Trophoblast cell (in vitro differentiated cells and primary cell): Measurements from ENCODE around the gene VWA8.
A peak's percentile ranks its signal among the peaks of the same experiment; 100 is the strongest.

Source experiments
- DNase-seq, 2 donors: peaks; one replicate each; pipeline ENCODE4 v3.0.0-alpha.2; 2016
- H2AFZ ChIP-seq: 2 replicates; pipeline ENCODE4 v1.6.1; 2013; ENCODE audit warnings: low read length, moderate library complexity, mild to moderate bottlenecking; ENCODE audit not compliant: insufficient read depth, poor library complexity
- H2AK5ac ChIP-seq: 2 replicates; pipeline ENCODE4 v1.6.1; 2013; ENCODE audit warnings: mild to moderate bottlenecking, low read length
- H2BK120ac ChIP-seq: 2 replicates; pipeline ENCODE4 v1.6.1; 2013; ENCODE audit warnings: low read length, mild to moderate bottlenecking, moderate library complexity; ENCODE audit not compliant: insufficient read depth, poor library complexity
- H2BK12ac ChIP-seq: 2 replicates; pipeline ENCODE4 v1.6.1; 2013; ENCODE audit warnings: mild to moderate bottlenecking, low read length, moderate library complexity
- H2BK5ac ChIP-seq: 2 replicates; pipeline ENCODE4 v1.6.1; 2013; ENCODE audit warnings: low read length, low read depth, moderate library complexity, mild to moderate bottlenecking; ENCODE audit not compliant: poor library complexity
- H3K14ac ChIP-seq: 2 replicates; pipeline ENCODE4 v1.6.1; 2013; ENCODE audit warnings: mild to moderate bottlenecking, low read length
- H3K18ac ChIP-seq: 2 replicates; pipeline ENCODE4 v1.6.1; 2013; ENCODE audit warnings: mild to moderate bottlenecking, low read length
- H3K23ac ChIP-seq: 2 replicates; pipeline ENCODE4 v1.6.1; 2013; ENCODE audit warnings: low read length
- H3K27ac ChIP-seq: 2 replicates; pipeline ENCODE4 v1.5.1; 2013; ENCODE audit warnings: low read depth, mild to moderate bottlenecking, inconsistent platforms, low read length, moderate library complexity
- H3K27me3 ChIP-seq: 2 replicates; pipeline ENCODE4 v1.6.1; 2013; ENCODE audit warnings: inconsistent platforms, mild to moderate bottlenecking, low read length, moderate library complexity; ENCODE audit not compliant: insufficient read depth
- H3K36me3 ChIP-seq, 2 experiments: 1 replicate in 1 of 2; 2 replicates in 1 of 2; pipeline ENCODE4 v1.6.1; 2013; ENCODE audit warnings: low read length in 2 of 2, mild to moderate bottlenecking in 2 of 2, moderate library complexity in 1 of 2; ENCODE audit not compliant: insufficient read depth in 2 of 2, control insufficient read depth in 1 of 2
- H3K4ac ChIP-seq: 2 replicates; pipeline ENCODE4 v1.6.1; 2013; ENCODE audit warnings: low read depth, mild to moderate bottlenecking, low read length, moderate library complexity
- H3K4me1 ChIP-seq, 2 experiments: 1 replicate in 1 of 2; 2 replicates in 1 of 2; pipeline ENCODE4 v1.6.1; 2013; ENCODE audit warnings: low read length in 2 of 2, mild to moderate bottlenecking in 2 of 2, moderate library complexity in 1 of 2; ENCODE audit not compliant: insufficient read depth in 2 of 2, control insufficient read depth in 1 of 2
- H3K4me2 ChIP-seq: 2 replicates; pipeline ENCODE4 v1.6.1; 2013; ENCODE audit warnings: inconsistent platforms, mild to moderate bottlenecking, low read length, moderate library complexity
- H3K4me3 ChIP-seq: 2 replicates; pipeline ENCODE4 v1.5.1; 2013; ENCODE audit warnings: mild to moderate bottlenecking, low read depth, low read length, inconsistent platforms
- H3K79me1 ChIP-seq: one replicate; pipeline ENCODE4 v1.6.1; 2013; ENCODE audit warnings: low read length
- H3K79me2 ChIP-seq: 2 replicates; pipeline ENCODE4 v1.6.1; 2013; ENCODE audit warnings: low read length, mild to moderate bottlenecking; ENCODE audit not compliant: control insufficient read depth, insufficient read depth, poor library complexity
- H3K9ac ChIP-seq: 2 replicates; pipeline ENCODE4 v1.6.1; 2013; ENCODE audit warnings: mild to moderate bottlenecking, low read length
- H3K9me3 ChIP-seq: 2 replicates; pipeline ENCODE4 v1.6.1; 2013; ENCODE audit warnings: low read depth, mild to moderate bottlenecking, control low read depth, inconsistent platforms, low read length; ENCODE audit not compliant: insufficient read depth
- H4K12ac ChIP-seq: 2 replicates; pipeline ENCODE4 v1.6.1; 2013; ENCODE audit warnings: low read depth, mild to moderate bottlenecking, low read length, moderate library complexity
- H4K8ac ChIP-seq: 2 replicates; pipeline ENCODE4 v1.6.1; 2013; ENCODE audit warnings: low read depth, mild to moderate bottlenecking, low read length, moderate library complexity
- H4K91ac ChIP-seq: one replicate; pipeline ENCODE4 v1.6.1; 2013; ENCODE audit warnings: low read depth, mild to moderate bottlenecking, low read length, moderate library complexity
- WGBS: extraction: QIAGEN DNeasy Blood & Tissue Kit; methylation state at CpG from one replicate; pipeline ENCODE4 v1.1.7; 2013; ENCODE audit warnings: missing lambda C conversion rate; ENCODE audit not compliant: insufficient read length, insufficient coverage; ENCODE audit errors: extremely low coverage; 5-methylcytosine and 5-hydroxymethylcytosine counted together

The VWA8 gene

DNA sequence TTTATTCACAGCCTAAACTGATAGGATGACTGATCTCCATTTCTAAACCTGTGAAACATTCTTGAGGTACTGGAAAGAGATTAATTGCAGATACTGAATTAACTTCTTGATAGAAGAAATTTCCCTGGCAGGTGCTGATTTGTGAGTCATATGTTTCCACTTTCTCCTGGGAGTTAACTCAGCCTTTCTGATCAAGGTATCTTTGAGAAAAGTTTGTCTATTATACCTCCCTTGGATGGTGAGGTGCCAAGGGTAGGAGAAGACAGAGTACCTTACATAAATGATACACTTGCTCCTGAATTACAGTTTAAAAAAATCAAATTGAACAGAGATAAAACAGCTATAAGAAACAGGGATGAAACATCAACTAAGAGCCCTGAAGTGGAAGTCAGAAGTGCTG is 380.6 kb downstream of the VWA8 start:
- Histone ChIP-seq H3K23ac (no peak overlapping the region), H3K4me3 (no peak overlapping the region), H4K91ac (no peak overlapping the region), H3K4ac (no peak overlapping the region), H3K4me2 (no peak overlapping the region), H3K9me3 (no peaks in the 10 kb centered on the region), H2AK5ac (no peak overlapping the region), H2BK5ac (no peak overlapping the region), H2BK120ac (no peak overlapping the region), H2BK12ac (no peak overlapping the region), H3K36me3 (no peaks in the 10 kb centered on the region), H4K12ac (no peak overlapping the region), H2AFZ (no peak overlapping the region), H3K14ac (no peak overlapping the region), H4K8ac (no peak overlapping the region), H3K79me1 (peaks cover 3% of the 10 kb centered on the region), H3K27ac (no peak overlapping the region), H3K27me3 (no peaks in the 10 kb centered on the region), H3K79me2 (no peaks in the 10 kb centered on the region), H3K4me1 (peaks cover 0 to 5% of the 10 kb centered on the region in 2 experiments), H3K18ac (no peak overlapping the region), H3K9ac (no peak overlapping the region)
- no peak for DNase-seq

DNA sequence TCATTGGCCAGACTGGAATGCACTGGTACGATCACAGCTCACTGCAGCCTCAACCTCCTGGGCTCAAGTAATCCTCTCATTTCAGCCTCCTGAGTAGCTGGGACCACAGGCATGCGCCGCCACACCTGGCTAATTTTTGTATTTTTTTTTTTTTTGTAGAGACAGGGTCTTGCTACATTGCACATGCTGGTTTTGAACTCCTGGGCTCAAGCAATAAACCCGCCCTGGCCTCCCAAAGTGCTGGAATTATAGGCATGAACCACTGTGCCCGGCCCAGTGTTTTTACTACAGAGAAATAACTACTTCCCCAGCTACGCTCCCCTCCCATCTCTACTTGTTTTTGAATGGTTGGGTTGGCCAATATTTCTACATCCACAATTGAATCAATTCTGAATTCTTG is 381.0 kb downstream of the VWA8 start:
- WGBS = no CpG with 5 or more reads among the region's 6 CpGs
- H3K14ac ChIP-seq = no peak overlapping the region
- H3K27ac ChIP-seq = no peak overlapping the region
- H3K23ac ChIP-seq = no peak overlapping the region
- no peak overlapping the region for H2BK5ac ChIP-seq
- DNase-seq = peak; percentile 66 to 78
- H4K12ac ChIP-seq = no peak overlapping the region
- no peaks in the 10 kb centered on the region for H3K79me2 ChIP-seq
- H3K9me3 ChIP-seq = no peaks in the 10 kb centered on the region
- no peak overlapping the region for H3K4me2 ChIP-seq
- no peak overlapping the region for H2AK5ac ChIP-seq
- no peak overlapping the region for H4K91ac ChIP-seq
- H3K4me3 ChIP-seq = no peak overlapping the region
- H2BK12ac ChIP-seq = no peak overlapping the region
- no peak overlapping the region for H4K8ac ChIP-seq
- no peak overlapping the region for H3K9ac ChIP-seq
- peaks cover 0 to 5% of the 10 kb centered on the region in 2 experiments for H3K4me1 ChIP-seq
- peaks cover 3% of the 10 kb centered on the region for H3K79me1 ChIP-seq
- H3K36me3 ChIP-seq = no peaks in the 10 kb centered on the region
- no peaks in the 10 kb centered on the region for H3K27me3 ChIP-seq
- no peak overlapping the region for H2BK120ac ChIP-seq
- H2AFZ ChIP-seq = no peak overlapping the region
- no peak overlapping the region for H3K18ac ChIP-seq
- no peak overlapping the region for H3K4ac ChIP-seq

DNA sequence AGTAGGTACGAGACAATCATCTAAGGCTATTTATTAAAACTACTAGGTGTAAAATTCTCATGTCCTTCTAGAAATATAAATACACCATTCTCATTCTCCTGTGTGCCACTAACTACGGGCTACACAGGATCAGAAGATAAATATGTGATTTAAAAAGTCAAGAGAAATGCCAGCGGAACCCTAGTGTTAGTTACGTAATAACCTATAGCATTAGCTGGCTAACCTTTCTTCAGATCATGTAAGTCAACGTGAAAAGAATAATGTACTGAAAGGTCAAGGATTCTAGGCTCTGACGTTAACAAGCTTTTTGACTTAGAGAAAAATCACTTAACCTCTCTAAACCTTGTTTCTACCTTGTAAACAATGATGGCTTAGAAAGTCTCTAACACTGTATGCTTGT is 381.7 kb downstream of the VWA8 start:
- no peak for DNase-seq

DNA sequence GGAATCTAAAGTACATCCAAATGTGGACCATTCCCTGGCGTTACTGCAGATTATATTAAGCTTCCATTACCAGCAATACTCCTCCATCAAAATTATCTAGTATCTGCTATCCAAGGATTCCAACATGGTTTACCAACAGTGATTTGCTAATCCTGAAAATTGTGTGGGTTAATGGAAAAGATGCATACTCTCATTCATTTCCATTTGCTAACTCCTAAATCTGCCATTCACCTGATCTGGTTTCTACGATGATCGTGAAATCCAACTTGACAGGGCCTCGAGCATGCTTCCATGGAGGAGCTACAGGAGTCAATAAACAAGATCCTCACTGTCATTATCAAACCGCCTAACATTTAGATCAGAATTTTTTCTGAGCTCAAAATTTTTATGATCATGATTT is 382.5 kb downstream of the VWA8 start:
- H3K4me1 ChIP-seq = peaks cover 0 to 5% of the 10 kb centered on the region in 2 experiments
- H2BK120ac ChIP-seq = no peak overlapping the region
- no peak overlapping the region for H2AK5ac ChIP-seq
- H4K12ac ChIP-seq = no peak overlapping the region
- no peak overlapping the region for H3K18ac ChIP-seq
- no peak overlapping the region for H3K4me3 ChIP-seq
- no peaks in the 10 kb centered on the region for H3K9me3 ChIP-seq
- H4K91ac ChIP-seq = no peak overlapping the region
- no peak overlapping the region for H3K27ac ChIP-seq
- no peak overlapping the region for H3K9ac ChIP-seq
- no peak overlapping the region for H3K4ac ChIP-seq
- peaks cover 3% of the 10 kb centered on the region for H3K79me1 ChIP-seq
- H2BK12ac ChIP-seq = no peak overlapping the region
- H3K23ac ChIP-seq = no peak overlapping the region
- WGBS = no CpG with 5 or more reads among the region's 5 CpGs
- DNase-seq = no peak
- no peak overlapping the region for H4K8ac ChIP-seq
- no peak overlapping the region for H2AFZ ChIP-seq
- H3K79me2 ChIP-seq = no peaks in the 10 kb centered on the region
- H3K4me2 ChIP-seq = no peak overlapping the region
- H3K36me3 ChIP-seq = no peaks in the 10 kb centered on the region
- H3K27me3 ChIP-seq = no peaks in the 10 kb centered on the region
- H2BK5ac ChIP-seq = no peak overlapping the region
- no peak overlapping the region for H3K14ac ChIP-seq

More for the DNA sequence above, 381.7 kb downstream of the VWA8 start:
- Histone ChIP-seq H3K23ac (no peak overlapping the region), H4K91ac (no peak overlapping the region), H2AFZ (no peak overlapping the region), H2BK120ac (no peak overlapping the region), H3K4me3 (no peak overlapping the region), H3K36me3 (no peaks in the 10 kb centered on the region), H2AK5ac (no peak overlapping the region), H3K79me2 (no peaks in the 10 kb centered on the region), H3K4me1 (peaks cover 0 to 5% of the 10 kb centered on the region in 2 experiments), H3K27me3 (no peaks in the 10 kb centered on the region), H2BK12ac (no peak overlapping the region), H3K9ac (no peak overlapping the region), H4K12ac (no peak overlapping the region), H3K4me2 (no peak overlapping the region), H2BK5ac (no peak overlapping the region), H3K18ac (no peak overlapping the region), H3K79me1 (peaks cover 3% of the 10 kb centered on the region), H3K9me3 (no peaks in the 10 kb centered on the region), H3K27ac (no peak overlapping the region), H4K8ac (no peak overlapping the region), H3K14ac (no peak overlapping the region), H3K4ac (no peak overlapping the region)
- WGBS = no CpG with 5 or more reads among the region's 6 CpGs
